DND-41 (cell line): Measurements from ENCODE around the gene CSNK2A2.

Experiments used
- ATAC-seq: fragments of 200-7000 bp; cut with Tn5 transposase; 3 replicates; pipeline ENCODE4 v1.9.1; 2021; ENCODE audit warnings: low read depth; ENCODE audit not compliant: insufficient read depth
- DNase-seq: peaks from one replicate; pipeline ENCODE4 v3.0.0-alpha.2; 2020
- H2AFZ ChIP-seq: 2 replicates; pipeline ENCODE4 v1.6.0; 2012; ENCODE audit warnings: low read depth, low read length
- H3K27ac ChIP-seq: 2 replicates; pipeline ENCODE4 v1.5.1; 2012; ENCODE audit warnings: low read length, inconsistent platforms
- H3K27me3 ChIP-seq: fragments of 200-600 bp; sonication (generic); 2 replicates; pipeline ENCODE4 v1.6.0; 2012; ENCODE audit warnings: low read length, mild to moderate bottlenecking, inconsistent platforms; ENCODE audit not compliant: insufficient read depth, poor library complexity
- H3K36me3 ChIP-seq: 2 replicates; pipeline ENCODE4 v1.5.1; 2012; ENCODE audit warnings: low read length, inconsistent platforms; ENCODE audit not compliant: insufficient read depth
- H3K4me1 ChIP-seq: 2 replicates; pipeline ENCODE4 v1.5.1; 2012; ENCODE audit warnings: mild to moderate bottlenecking, low read length; ENCODE audit not compliant: insufficient read depth
- H3K4me2 ChIP-seq: 2 replicates; pipeline ENCODE4 v1.6.0; 2012; ENCODE audit warnings: mild to moderate bottlenecking, moderate library complexity, low read length, inconsistent platforms; ENCODE audit not compliant: insufficient read depth
- H3K4me3 ChIP-seq, 2 experiments: fragments of 200-600 bp in 1 of 2; shearing (Covaris generic) in 1 of 2; 2 replicates each; pipeline ENCODE4 v1.5.1; 2012 to 2016; ENCODE audit warnings: inconsistent platforms in 2 of 2, low read length in 2 of 2, mild to moderate bottlenecking in 2 of 2, low read depth in 1 of 2, moderate library complexity in 1 of 2
- H3K79me2 ChIP-seq: 2 replicates; pipeline ENCODE4 v1.6.0; 2012; ENCODE audit warnings: low read length, inconsistent platforms; ENCODE audit not compliant: insufficient read depth
- H3K9ac ChIP-seq: 2 replicates; pipeline ENCODE4 v1.6.0; 2012; ENCODE audit warnings: low read depth, mild to moderate bottlenecking, inconsistent platforms, low read length, moderate library complexity
- H3K9me3 ChIP-seq: 2 replicates; pipeline ENCODE4 v1.5.1; 2012; ENCODE audit warnings: low read length, moderate library complexity, mild to moderate bottlenecking, inconsistent platforms; ENCODE audit not compliant: insufficient read depth, severe bottlenecking
- H4K20me1 ChIP-seq: 2 replicates; pipeline ENCODE4 v1.6.0; 2012; ENCODE audit warnings: low read length; ENCODE audit not compliant: insufficient read depth
- EZH2 ChIP-seq: IDR thresholded peaks from 3 replicates; pipeline ENCODE4 v1.6.1; 2012; ENCODE audit warnings: borderline replicate concordance, low read depth, mild to moderate bottlenecking, moderate library complexity, low read length, inconsistent platforms; ENCODE audit not compliant: severe bottlenecking
- TF ChIP-seq, protein P1 (sequence below): IDR thresholded peaks from 2 replicates; pipeline ENCODE4 v1.5.1; 2012; ENCODE audit warnings: borderline replicate concordance, low read length, moderate library complexity, mild to moderate bottlenecking; ENCODE audit not compliant: poor library complexity, severe bottlenecking; ENCODE audit errors: extremely low read depth

The CSNK2A2 gene

DNA sequence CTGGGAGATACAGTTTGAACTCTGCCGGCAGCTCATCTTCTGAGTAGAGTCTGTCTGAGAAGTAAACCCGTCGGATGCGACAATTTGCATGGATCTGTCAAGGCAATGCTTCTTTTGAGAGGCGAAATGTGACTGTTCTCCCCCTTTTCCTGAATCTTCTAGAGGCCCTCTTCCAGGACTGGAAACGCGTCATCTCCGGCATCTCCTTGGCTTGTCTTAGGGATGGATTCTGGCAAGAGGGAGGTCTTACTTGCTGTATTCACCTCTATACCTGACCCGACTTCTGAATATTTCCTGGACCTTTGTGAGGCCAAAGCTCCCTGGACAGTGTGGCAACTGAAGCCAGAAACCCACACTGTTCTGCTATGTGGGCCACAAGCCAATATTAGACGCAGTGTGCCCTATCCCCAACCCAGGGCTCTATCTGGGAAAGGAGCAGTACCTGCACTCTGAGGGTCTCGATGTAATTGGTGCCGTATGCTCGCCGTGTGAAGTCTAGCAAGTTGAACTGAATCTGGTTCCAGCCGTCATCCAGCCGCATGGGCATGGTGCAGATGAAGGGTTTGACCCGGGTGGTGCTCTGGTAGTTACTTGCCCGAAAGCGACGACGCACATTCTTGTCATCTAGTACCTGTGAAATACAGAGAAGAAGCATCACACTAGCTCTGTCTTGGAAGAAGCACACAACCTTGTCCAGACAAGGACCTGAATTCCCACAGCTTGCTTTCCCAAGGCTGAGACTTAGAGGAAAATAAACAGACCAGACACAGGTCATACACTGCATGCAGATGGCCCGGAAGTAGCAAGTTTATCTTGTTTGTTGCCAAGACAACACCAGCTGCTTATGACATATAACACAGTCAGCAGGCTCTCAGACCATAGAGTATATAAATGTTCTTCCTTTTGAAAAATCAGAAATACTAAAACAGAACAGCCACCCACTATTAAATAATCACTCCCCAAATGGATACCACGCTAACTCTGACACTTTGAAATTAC lies 82.8 kb downstream of the CSNK2A2 start:
- Histone ChIP-seq H3K4me1 (no peaks in the 10 kb centered on the region), H2AFZ (no peak overlapping the region), H3K36me3 (peaks cover 56% of the 10 kb centered on the region), H3K4me2 (no peak overlapping the region), H3K9ac (no peak overlapping the region), H3K79me2 (peaks cover 44% of the 10 kb centered on the region), H3K27me3 (no peaks in the 10 kb centered on the region), H4K20me1 (peaks cover 55% of the 10 kb centered on the region), H3K9me3 (no peaks in the 10 kb centered on the region), H3K27ac (no peak overlapping the region), H3K4me3 (no peak overlapping the region)
- ATAC-seq (no peak), DNase-seq (no peak)
- no peak for TF ChIP-seq EZH2
- TF ChIP-seq, protein P1, sequence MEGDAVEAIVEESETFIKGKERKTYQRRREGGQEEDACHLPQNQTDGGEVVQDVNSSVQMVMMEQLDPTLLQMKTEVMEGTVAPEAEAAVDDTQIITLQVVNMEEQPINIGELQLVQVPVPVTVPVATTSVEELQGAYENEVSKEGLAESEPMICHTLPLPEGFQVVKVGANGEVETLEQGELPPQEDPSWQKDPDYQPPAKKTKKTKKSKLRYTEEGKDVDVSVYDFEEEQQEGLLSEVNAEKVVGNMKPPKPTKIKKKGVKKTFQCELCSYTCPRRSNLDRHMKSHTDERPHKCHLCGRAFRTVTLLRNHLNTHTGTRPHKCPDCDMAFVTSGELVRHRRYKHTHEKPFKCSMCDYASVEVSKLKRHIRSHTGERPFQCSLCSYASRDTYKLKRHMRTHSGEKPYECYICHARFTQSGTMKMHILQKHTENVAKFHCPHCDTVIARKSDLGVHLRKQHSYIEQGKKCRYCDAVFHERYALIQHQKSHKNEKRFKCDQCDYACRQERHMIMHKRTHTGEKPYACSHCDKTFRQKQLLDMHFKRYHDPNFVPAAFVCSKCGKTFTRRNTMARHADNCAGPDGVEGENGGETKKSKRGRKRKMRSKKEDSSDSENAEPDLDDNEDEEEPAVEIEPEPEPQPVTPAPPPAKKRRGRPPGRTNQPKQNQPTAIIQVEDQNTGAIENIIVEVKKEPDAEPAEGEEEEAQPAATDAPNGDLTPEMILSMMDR, result no peak

DNA sequence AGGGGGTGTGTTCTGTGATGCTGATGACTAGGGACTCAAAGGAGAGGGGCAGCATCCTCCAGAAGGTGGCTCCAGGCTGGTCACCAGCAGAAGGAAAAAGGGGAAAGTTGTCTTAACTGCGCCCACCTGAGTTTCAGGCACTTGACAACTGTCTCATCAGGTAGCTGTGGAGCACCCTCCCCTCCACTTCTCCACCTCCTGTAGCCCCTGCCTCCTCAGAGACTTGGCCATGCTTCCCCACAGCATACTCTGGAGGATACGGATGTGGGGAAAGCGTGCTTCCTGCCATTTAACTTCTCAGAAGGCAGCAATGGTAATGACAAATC lies 86.6 kb downstream of the CSNK2A2 start:
- H2AFZ ChIP-seq, result no peak overlapping the region
- no peak overlapping the region for H3K9ac ChIP-seq
- H3K36me3 ChIP-seq, result peaks cover 36% of the 10 kb centered on the region
- peaks cover 6% of the 10 kb centered on the region for H3K79me2 ChIP-seq
- no peak overlapping the region for H3K27ac ChIP-seq
- no peaks in the 10 kb centered on the region for H3K4me1 ChIP-seq
- ATAC-seq (peak; percentile 32; the same call in 2 of the 3 replicates), DNase-seq (no peak)
- no peak overlapping the region for H3K4me3 ChIP-seq
- no peak for TF ChIP-seq EZH2
- TF ChIP-seq, protein P1, result no peak
- H4K20me1 ChIP-seq, result peaks cover 16% of the 10 kb centered on the region
- H3K27me3 ChIP-seq, result no peaks in the 10 kb centered on the region
- H3K4me2 ChIP-seq, result no peak overlapping the region
- no peaks in the 10 kb centered on the region for H3K9me3 ChIP-seq

DNA sequence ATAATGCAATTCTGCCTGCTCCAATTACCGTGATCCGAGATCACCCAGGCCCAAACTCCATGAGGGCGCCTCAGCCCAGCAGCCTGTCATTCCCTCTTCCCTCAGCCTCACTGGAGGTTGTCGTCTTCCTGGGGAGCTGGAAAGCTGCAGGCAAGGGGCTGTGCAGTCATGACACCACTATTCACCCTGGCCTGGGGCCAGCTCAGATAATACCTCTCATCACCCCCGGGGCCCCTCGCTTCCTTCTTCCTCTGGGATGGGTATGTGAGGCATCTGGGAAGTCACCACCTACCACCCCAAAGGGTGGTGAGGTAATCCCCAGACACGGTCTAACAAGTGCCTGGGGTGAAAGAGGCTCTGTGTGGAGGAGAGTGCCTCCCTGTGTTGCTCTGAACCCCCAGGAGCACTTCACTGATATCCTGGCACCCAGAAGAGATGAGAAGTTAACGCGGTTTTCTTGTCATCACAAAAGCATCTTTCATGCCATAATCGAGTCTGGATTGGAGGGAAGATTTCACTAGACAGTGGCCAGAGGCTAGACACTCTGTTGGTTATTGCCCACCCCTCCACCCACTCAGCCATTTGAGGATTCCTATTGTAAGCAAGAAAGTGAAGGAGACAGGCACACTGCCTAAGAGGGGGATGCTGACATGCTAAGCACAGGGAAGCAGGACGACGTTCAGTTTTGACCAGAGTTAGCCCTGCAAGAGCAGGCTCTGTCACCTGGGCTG lies 87.2 kb downstream of the CSNK2A2 start:
- H2AFZ ChIP-seq, result no peak overlapping the region
- H3K9ac ChIP-seq, result no peak overlapping the region
- H3K4me3 ChIP-seq, result no peak overlapping the region
- H3K36me3 ChIP-seq, result peaks cover 31% of the 10 kb centered on the region
- TF ChIP-seq, protein P1, result no peak
- no peak for TF ChIP-seq EZH2
- no peak overlapping the region for H3K27ac ChIP-seq
- peak; percentile 49; the same call in 1 of the 3 replicates for ATAC-seq
- H3K9me3 ChIP-seq, result no peaks in the 10 kb centered on the region
- H4K20me1 ChIP-seq, result peaks cover 12% of the 10 kb centered on the region
- DNase-seq, result no peak
- H3K4me2 ChIP-seq, result no peak overlapping the region
- no peaks in the 10 kb centered on the region for H3K27me3 ChIP-seq
- H3K4me1 ChIP-seq, result no peaks in the 10 kb centered on the region
- peaks cover 2% of the 10 kb centered on the region; the same call in 1 of the 2 replicates for H3K79me2 ChIP-seq
